Embryonic facial prominence (tissue), 1 donor: ENCODE results near the gene ASXL3.

Experiments
- DNase-seq: peaks from one replicate; pipeline ENCODE4 v3.0.0-alpha.2; 2016; ENCODE audit errors: extremely low spot score

The ASXL3 gene

GRCh38 chr18:33577685-33578517 is at the start of gene ASXL3:
ASXL3 (plus strand) TSS chr18:33578219; CDS start chr18:33578632, 413 bp downstream.
- peak; percentile 53 for DNase-seq

DNA sequence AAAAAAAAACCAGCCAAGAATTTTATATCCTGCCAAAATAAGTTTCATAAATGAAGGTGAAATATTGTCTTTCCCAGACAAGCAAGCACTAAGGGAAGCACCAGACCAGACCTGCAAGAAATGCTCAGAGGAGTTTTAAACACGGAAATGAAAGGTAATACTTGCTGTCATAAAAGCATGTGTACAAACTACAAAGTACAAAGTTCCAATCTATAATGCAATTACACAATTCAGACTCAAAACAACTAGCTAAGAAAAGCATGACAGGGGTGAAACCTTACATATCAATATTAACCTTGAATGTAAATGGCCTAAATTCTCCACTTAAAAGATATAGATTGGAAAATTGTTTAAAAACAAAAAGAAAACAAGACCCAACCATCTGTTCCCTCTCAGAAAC is 45.0 kb upstream of the ASXL3 start:
- DNase-seq: no peak

GRCh38 chr18:33536904-33537303 is 41.1 kb upstream of the ASXL3 start:
- DNase-seq: no peak

DNA sequence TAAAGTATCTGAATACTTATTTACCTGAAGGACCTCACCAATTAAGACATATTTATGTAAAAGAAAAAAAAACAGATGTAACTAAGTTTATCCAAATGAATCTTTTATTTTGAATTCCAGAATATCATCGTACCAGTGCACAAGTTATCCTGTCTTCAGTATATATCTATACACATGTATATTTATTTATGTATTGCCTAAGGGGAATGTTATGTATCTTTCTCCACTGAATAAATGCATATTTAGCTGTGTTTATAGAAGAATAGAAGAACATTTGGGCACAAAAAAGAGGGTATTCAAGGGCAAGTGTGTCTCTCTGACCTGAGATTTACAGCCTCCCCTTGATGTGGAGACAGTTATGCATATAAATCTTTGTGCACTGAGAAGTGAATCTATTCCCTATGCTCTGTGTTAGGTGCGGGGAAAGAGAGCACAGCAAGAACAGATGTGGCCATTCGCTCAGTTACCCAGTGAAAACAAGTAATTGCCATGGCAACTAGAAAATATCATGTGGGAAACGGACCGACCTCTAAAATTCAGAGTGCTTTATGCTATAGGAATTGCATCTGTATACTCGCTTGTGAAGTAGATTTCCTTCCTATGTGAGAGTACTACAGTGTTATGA is 39.5 kb upstream of the ASXL3 start:
- DNase-seq: no peak

GRCh38 chr18:33540392-33540791 is 37.6 kb upstream of the ASXL3 start:
- no peak for DNase-seq

DNA sequence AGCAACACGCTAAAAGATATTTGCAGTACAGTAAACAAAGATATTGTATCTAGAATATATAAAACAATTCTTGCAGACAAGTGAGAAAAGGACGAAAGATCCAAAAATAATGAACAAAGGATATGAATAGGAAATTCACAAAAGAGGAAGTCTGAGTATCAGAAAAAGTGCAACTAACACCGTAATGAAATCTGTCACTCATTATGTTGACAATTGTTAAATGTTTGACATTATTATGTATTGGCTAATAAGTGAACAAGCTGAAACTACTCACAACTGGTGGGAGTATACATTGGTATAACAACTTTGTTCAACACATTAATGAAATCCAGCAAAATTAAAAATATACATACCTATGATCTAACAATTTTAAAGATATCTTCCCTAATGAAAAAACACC is 36.7 kb upstream of the ASXL3 start:
- DNase-seq: no peak

DNA sequence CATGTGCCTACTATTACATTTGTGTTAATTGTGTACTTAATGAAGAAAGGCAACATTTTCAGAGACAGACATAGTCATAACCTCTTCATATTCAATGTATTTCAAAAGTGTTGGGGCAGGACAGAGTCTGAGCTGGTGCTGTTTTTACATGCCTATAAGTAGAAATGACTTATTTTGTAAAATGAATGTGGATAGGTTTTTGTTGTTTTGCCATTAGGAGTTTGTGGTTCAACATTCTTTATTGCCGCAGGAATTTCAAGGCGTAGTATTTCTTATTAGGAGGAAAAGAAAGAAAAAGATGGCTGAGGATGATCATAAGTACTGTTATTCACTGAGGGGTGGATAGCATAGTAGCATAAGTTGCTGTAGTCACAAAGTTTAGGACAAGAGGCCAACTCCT is 21.2 kb upstream of the ASXL3 start:
- no peak for DNase-seq

DNA sequence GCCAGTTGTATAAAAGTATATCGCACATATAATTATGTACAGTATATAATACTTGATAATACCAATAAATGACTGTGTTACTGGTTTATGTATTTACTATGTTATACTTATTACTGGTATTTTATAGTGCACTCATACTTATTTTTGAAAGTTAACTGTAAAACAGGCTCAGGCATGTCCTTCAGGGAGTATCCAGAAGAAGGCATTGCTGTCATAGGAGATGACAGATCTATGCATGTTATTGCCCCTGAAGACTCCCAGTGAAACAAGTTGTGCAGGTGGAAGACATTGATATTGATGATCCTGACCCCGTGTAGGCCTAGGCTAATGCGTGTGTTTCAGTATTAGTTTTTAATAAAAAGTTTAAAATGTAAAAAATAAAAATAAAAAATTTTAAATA is 20.3 kb upstream of the ASXL3 start:
- no peak for DNase-seq

DNA sequence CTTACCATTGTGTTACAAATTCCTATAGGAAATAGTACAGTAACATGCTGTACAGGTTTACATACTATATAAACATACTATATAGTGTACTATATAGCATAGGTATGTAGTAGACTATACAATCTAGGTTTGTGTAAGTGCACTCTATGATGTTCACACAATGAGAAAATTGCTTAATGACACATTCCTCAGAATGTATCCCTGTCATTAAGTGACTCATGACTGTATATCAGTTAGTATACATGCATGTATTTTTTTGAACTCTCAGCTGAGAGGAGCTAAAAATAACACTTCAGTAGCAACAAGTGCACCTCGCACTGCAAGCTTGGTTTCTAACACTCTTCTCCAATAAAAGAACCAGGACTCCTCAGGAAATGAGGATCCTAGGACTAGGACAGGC is 19.5 kb upstream of the ASXL3 start:
- DNase-seq: no peak

GRCh38 chr18:33560686-33561370 is 17.2 kb upstream of the ASXL3 start:
- no peak for DNase-seq

- no peak for DNase-seq
Observed at GRCh38 chr18:33562741-33563140, 15.3 kb upstream of the ASXL3 start.

DNA sequence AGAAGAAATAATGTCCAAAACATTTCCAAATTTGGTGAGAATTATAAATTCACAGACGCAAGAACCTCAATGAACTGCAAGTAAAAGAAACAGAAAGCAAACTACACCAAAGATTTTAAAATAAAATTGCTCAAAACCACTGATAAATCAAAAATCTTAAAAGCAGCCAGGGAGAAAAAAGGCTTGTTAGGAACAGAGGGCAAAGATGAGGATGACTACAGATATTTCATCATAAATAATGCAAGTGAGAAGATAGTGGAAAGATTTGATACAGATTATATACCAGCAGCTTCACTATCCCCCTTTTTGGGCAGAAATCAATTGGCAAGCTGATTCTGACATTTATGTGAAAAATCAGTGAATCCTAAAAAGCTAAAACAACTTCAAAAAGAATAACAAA is 10.3 kb upstream of the ASXL3 start:
- no peak for DNase-seq

DNA sequence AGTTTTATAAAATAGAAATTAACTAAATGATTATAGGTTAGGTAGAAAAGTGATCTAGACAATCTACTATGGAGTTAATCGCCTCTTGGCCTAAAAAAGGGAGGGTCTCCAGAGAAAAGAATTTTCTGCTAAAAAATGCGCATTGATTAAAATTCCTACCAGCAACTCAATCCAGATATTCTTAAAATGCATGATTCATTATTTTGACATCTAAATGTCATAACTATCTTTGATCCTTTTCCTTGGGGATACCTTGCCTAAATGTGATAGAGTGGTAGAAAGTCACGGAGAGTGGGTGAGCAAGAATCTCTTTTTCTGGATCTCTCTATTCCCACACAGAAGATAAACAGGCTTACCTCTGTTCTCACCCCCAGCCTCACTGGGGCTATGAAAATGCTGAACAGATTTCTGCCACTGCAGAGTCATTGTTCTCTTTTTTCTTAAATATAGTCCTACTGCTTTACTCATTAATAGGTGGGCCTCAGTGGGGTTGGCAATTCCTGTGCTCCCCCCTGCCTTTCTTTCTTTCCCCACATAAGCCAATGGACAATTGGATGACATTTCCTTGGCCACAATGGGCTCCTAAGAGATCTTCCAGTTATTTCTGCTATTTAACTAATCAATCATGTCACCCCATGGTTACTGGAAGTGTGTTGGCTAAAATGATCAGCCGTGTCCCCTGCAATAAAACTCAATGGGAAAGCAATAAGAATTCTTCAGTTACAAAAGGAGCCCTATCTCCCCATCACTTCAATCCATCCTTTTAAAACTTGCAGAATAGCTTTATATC is 5.8 kb upstream of the ASXL3 start:
- no peak for DNase-seq

GRCh38 chr18:33573193-33573592 is 4.8 kb upstream of the ASXL3 start:
- no peak for DNase-seq

- DNase-seq: no peak
Observed at GRCh38 chr18:33575451-33575850, 2.6 kb upstream of the ASXL3 start.

DNA sequence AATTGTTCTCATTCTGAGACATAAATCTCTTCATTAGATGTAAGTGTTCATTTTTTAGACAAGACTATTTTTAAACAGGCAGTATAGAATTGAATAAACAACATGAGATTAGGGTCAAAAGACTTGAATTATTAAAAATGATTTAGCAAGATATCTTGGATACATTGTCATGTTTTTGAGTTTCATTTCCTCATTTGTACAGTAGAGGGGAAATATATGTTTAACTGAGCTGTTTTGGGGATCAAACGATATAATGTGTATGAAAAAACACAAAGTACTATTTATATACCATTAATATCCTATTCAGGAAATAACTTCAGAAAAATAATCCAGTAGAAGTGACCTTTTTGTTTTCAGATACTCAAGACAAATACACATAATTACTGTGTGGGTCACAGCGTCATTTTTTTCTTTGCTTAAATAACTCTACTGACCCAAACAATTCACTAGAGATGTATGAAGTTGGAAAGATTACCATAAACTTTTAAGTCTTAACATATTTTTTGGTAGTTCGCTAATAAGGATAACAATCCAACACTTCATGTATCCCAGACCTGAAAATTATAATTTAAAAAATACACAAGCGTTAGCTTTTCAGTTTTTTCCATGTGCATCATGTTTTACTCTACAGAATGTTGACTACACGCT is 896 bp upstream of the ASXL3 start:
- no peak for DNase-seq

DNA sequence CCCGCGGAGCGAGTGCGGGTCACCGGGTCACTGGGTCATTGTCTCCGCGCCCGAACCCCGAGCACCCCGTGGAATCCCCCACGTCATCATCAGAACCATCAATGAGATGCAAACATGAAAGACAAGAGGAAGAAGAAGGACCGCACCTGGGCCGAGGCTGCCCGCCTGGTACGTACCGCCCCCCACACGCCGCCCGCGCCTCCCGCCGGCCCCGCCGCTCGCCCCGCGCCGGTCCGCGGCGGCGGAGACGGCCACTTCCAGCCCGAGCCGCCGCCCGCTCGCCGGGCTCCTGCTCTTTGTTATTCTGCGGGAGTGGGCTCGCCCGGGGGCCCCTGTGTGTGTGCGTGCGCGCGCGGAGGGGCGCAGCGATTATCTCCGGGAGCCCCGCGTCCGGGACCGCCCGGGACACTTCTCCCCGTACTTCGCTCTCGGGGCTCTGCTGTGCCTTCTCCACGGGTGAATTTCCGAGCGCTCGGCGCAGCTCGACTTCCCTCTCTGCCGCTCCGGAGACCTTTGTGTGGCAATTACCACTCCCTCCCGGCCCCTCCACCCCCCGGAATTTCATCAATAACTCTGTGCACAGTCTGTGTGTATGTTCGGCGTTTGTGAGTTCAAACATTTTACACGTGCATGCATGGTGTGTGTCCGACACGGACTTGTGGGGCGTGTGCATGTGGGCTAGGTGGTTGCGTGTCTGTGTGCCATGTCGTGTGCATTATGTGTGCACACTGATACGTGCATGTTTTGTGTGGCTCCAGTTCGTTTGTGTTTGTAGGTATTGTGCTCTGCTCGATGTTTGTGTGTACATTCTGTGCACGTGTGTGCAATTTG is 714 bp downstream of the ASXL3 start:
- no peak for DNase-seq

DNA sequence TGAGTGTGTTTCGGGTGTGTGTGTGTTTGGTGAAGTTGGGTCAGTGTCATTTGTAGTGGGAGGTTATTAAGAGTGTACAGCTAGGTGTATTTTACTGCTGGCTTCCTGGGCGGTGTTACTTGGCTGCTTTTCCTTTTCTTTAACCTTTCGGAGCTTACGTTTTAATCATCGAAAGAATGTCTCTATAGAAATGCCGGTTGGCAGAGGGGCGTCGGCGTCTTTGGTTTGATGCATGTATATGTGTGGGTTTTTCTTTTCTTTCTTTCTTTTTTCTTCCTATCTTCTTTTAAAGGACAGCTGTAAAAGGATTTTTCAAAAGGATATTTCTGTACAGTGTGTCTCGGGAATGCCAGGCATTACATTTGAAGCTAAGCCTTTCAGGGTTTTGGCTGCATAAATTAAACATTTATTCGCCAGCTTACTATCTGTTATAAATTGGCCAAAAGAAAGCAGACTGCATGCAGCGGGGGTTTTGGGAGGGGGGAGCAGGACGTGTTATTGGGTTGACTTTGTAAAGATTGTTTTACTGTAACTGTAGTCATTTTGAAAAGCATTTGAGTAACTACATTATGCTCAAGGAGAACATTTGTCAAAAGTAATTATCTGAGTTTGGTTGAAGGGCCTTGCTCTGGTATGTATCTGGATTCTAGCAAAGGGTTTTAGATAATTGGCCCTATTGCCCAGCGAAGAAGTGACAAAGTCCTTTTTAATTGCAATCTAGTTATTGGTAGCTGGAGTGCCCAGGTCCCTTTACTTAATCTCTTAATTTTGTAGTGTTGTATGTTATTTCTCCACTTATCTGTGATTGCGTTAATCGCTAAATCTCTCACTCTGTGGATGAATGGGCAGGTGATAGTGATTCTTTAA is 1.6 kb downstream of the ASXL3 start:
- no peak for DNase-seq

DNA sequence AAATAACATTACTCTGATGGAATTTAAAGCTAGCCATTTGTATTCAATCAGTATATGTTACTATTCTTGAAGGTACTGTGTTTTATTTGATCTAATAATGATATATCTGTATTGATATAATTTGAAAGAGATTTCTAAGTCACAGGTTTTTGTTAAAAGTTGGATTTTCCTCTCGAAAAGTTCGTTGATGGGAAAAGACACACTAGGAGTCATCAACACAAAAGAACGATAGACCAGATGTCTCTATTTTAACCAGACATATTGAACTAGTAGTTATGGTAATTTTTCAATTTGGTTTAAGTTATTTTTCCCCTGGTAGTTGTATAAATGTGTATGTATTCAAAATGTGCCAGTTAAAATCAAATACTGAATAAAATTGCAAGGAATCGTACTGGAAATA is 2.5 kb downstream of the ASXL3 start:
- DNase-seq: no peak

- DNase-seq: no peak
Observed at GRCh38 chr18:33581856-33582255, 3.8 kb downstream of the ASXL3 start.
